Measurements from ENCODE around the gene SMTN.
"Not testable (repeated sequence)": the region's sequence is repeated elsewhere in the genome, so short reads cannot be mapped to it uniquely, and the experiment has no call there.

The SMTN gene

GRCh38 chr22:31090217-31091085, 9.3 kb downstream of the SMTN start:
- no peak for DNase-seq (ENCODE audit: low read depth)

- no peak for DNase-seq (ENCODE audit: low read depth)
Measured at GRCh38 chr22:31091106-31091975, 10.2 kb downstream of the SMTN start.

GRCh38 chr22:31092161-31092560, 11.0 kb downstream of the SMTN start:
- DNase-seq (ENCODE audit: low read depth): no peak

GRCh38 chr22:31093086-31093850, 12.2 kb downstream of the SMTN start:
- DNase-seq (ENCODE audit: low read depth): no peak

- DNase-seq (ENCODE audit: low read depth): no peak
Measured at GRCh38 chr22:31094021-31094551, 13.0 kb downstream of the SMTN start.

- DNase-seq (ENCODE audit: low read depth): no peak
Measured at GRCh38 chr22:31094741-31095140, 13.6 kb downstream of the SMTN start.

- DNase-seq (ENCODE audit: low read depth): no peak
Measured at GRCh38 chr22:31095637-31096249, 14.6 kb downstream of the SMTN start.

GRCh38 chr22:31096657-31097279, 15.7 kb downstream of the SMTN start:
- DNase-seq (ENCODE audit: low read depth): no peak

- DNase-seq (ENCODE audit: low read depth): not testable (repeated sequence)
Measured at GRCh38 chr22:31097539-31097938, 16.4 kb downstream of the SMTN start.

- no peak for DNase-seq (ENCODE audit: low read depth)
Measured at GRCh38 chr22:31097941-31098631, 17.0 kb downstream of the SMTN start.

GRCh38 chr22:31098632-31099110, 17.6 kb downstream of the SMTN start:
- DNase-seq (ENCODE audit: low read depth): no peak

GRCh38 chr22:31099386-31099785, 18.3 kb downstream of the SMTN start:
- DNase-seq (ENCODE audit: low read depth): no peak

GRCh38 chr22:31099841-31100761, 19.0 kb downstream of the SMTN start:
- no peak for DNase-seq (ENCODE audit: low read depth)

- DNase-seq (ENCODE audit: low read depth): no peak
Measured at GRCh38 chr22:31100762-31101525, 19.8 kb downstream of the SMTN start.

- DNase-seq (ENCODE audit: low read depth): peak; percentile 87
Measured at GRCh38 chr22:31102441-31103081, 21.4 kb downstream of the SMTN start.

GRCh38 chr22:31103111-31103510, 22.0 kb downstream of the SMTN start:
- no peak for DNase-seq (ENCODE audit: low read depth)

- DNase-seq (ENCODE audit: low read depth): no peak
Measured at GRCh38 chr22:31103899-31104694, 23.0 kb downstream of the SMTN start.

Data from GM04503 (cell line).